ENCODE results near the gene NOTCH3. TPM values are rescaled to one million over a fixed set of nuclear protein-coding genes. Genes with fewer than 3 reads are reported as not detected.
A peak's percentile ranks its signal among the peaks of the same experiment; 100 is the strongest.

Gene NOTCH3
- total RNA-seq (under 1 TPM in 4 of 5 donors, not detected in 1; 0.16 to 0.85 (median 0.48) TPM), total RNA-seq (0 to 9.6 (median 0.11) reads per million in 29 experiments)
- total RNA-seq (2013), result 0.11 TPM

DNA sequence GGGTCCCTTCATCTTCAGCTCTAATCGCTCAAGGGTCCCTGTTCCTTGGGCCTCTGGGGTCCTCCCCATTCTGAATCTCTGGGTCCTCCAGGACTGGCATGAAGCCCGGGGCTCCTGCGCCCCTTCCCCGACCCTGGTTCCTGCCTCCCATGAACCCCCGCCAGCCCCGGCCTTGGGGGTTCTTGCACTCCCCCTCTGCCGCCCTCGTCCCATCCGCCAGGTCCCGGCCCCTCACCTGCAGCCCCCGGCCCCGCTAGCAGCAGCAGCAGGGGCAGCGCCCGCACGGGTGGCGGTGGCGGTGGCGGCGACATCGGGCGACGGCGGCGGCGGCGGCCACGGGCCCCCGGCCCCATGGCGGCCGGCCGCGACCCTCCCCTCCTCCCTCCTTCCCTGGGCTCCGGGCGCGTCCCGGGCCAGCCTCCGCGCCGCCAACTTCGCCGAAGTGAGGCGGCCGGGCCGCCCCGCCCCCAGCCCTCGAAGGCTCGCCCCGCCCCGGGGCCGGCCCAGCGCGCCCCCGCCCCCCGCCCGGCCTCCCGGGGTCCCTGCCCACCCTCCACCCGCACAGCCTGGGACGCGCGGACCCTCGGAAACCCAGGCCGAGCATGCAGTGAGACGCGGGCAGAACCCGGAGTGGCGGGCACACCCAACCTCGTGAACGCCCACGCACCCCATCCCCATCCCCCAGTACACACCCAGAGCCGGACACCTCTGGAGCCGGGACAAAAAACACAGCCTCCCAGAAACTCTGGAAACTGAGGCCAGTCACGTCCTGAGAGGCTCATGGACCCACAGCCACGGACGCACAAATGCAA is at the start of gene NOTCH3:
TSS of gene NOTCH3 (minus strand) at position 443 of the 812 bp plus-strand sequence. CDS start at position 353, 90 bp downstream.
- Mint-ChIP-seq H3K27me3 (peaks cover 38 to 62% of the 10 kb centered on the region in 2 donors), H3K4me3 (peak within 1 kb of the TSS; percentile 59 to 72 (median 62)), H3K4me1 (peaks cover 15 to 29% (median 15%) of the 10 kb centered on the region in 3 donors), H3K36me3 (no peaks in the 10 kb centered on the region), H3K27ac (peak within 1 kb of the TSS in 1 of 2 donors; percentile 19), H3K9me3 (no peaks in the 10 kb centered on the region)
- no peak for DNase-seq
- ChIA-PET POLR2A (no interaction called here), CTCF (no interaction called here)
- Histone ChIP-seq H3K4me3 (ENCODE audit: control insufficient read depth in 1 of 2, extremely low read depth in 1 of 2, low read length in 1 of 2) (peak within 1 kb of the TSS; percentile 10 to 75), H3K36me3 (ENCODE audit: control insufficient read depth in 2 of 2, extremely low read depth in 1 of 2, insufficient read depth in 1 of 2, low read length in 1 of 2) (no peaks in the 10 kb centered on the region), H3K9me3 (no peaks in the 10 kb centered on the region), H3K4me1 (ENCODE audit: control insufficient read depth in 1 of 2, extremely low read depth in 1 of 2, insufficient read depth in 2 of 2, low read length in 2 of 2) (peaks cover 0 to 16% of the 10 kb centered on the region in 2 experiments), H3K27me3 (replicated peaks in 1 of 2; ENCODE audit: control insufficient read depth in 2 of 2, extremely low read depth in 1 of 2, insufficient read depth in 2 of 2, low read length in 1 of 2) (peaks cover 0 to 68% of the 10 kb centered on the region in 2 experiments), H3K27ac (ENCODE audit: low read length) (no peak within 1 kb of the TSS)
- WGBS (ENCODE audit: insufficient coverage), result 5% methylated on average over 45 of the region's 74 CpGs
- ATAC-seq (replicated peaks in 1 of 4), result peak in 1 of 4 experiments; percentile 14

GRCh38 chr19:15250640-15250993 is 49.8 kb upstream of the NOTCH3 start:
- Mint-ChIP-seq H3K4me1 (peaks cover 0 to 8% (median 0%) of the 10 kb centered on the region in 3 donors), H3K27ac (no peak overlapping the region), H3K27me3 (no peaks in the 10 kb centered on the region), H3K4me3 (no peak overlapping the region), H3K36me3 (peaks cover 53% of the 10 kb centered on the region), H3K9me3 (no peaks in the 10 kb centered on the region)
- CTCF ChIA-PET, result no interaction called here
- Histone ChIP-seq H3K4me1 (ENCODE audit: control insufficient read depth in 1 of 2, extremely low read depth in 1 of 2, insufficient read depth in 2 of 2, low read length in 2 of 2) (peaks cover 0 to 3% of the 10 kb centered on the region in 2 experiments), H3K27me3 (replicated peaks in 1 of 2; ENCODE audit: control insufficient read depth in 2 of 2, extremely low read depth in 1 of 2, insufficient read depth in 2 of 2, low read length in 1 of 2) (no peaks in the 10 kb centered on the region), H3K4me3 (ENCODE audit: control insufficient read depth in 1 of 2, extremely low read depth in 1 of 2, low read length in 1 of 2) (no peak overlapping the region), H3K36me3 (ENCODE audit: control insufficient read depth in 2 of 2, extremely low read depth in 1 of 2, insufficient read depth in 1 of 2, low read length in 1 of 2) (peaks cover 49 to 96% of the 10 kb centered on the region in 2 donors), H3K9me3 (no peaks in the 10 kb centered on the region), H3K27ac (ENCODE audit: low read length) (no peak overlapping the region)
- WGBS (ENCODE audit: insufficient coverage), result 100% methylated on average over 1 of the region's 1 CpG
- ATAC-seq (replicated peaks in 1 of 4), result no peak
- POLR2A ChIA-PET, result no interaction called here
- no peak for DNase-seq

- H3K4me3 Mint-ChIP-seq, result no peak overlapping the region
- H3K27me3 Mint-ChIP-seq, result no peaks in the 10 kb centered on the region
- Histone ChIP-seq H3K36me3 (ENCODE audit: control insufficient read depth in 2 of 2, extremely low read depth in 1 of 2, insufficient read depth in 1 of 2, low read length in 1 of 2) (peaks cover 49 to 91% of the 10 kb centered on the region in 2 donors), H3K27ac (ENCODE audit: low read length) (no peak overlapping the region), H3K4me1 (ENCODE audit: control insufficient read depth in 1 of 2, extremely low read depth in 1 of 2, insufficient read depth in 2 of 2, low read length in 2 of 2) (peaks cover 0 to 3% of the 10 kb centered on the region in 2 experiments), H3K27me3 (replicated peaks in 1 of 2; ENCODE audit: control insufficient read depth in 2 of 2, extremely low read depth in 1 of 2, insufficient read depth in 2 of 2, low read length in 1 of 2) (no peaks in the 10 kb centered on the region), H3K9me3 (no peaks in the 10 kb centered on the region), H3K4me3 (ENCODE audit: control insufficient read depth in 1 of 2, extremely low read depth in 1 of 2, low read length in 1 of 2) (no peak overlapping the region)
- no peaks in the 10 kb centered on the region for H3K9me3 Mint-ChIP-seq
- ChIA-PET CTCF (interaction anchor here in 1 of 2 donors (0.5 to 0.6 kb wide), 2 partner anchors 74 to 134 kb away, joined by 3 to 16 read pairs; no protein-coding TSS in a partner anchor), POLR2A (no interaction called here)
- ATAC-seq (replicated peaks in 1 of 4) (no peak), DNase-seq (no peak)
- H3K27ac Mint-ChIP-seq, result no peak overlapping the region
- H3K4me1 Mint-ChIP-seq, result peaks cover 0 to 8% (median 0%) of the 10 kb centered on the region in 3 donors
- no CpG with 5 or more reads among the region's 15 CpGs for WGBS (ENCODE audit: insufficient coverage)
- peaks cover 51% of the 10 kb centered on the region for H3K36me3 Mint-ChIP-seq
Observed at GRCh38 chr19:15249972-15250639, 49.3 kb upstream of the NOTCH3 start.

GRCh38 chr19:15249528-15249874 is 48.7 kb upstream of the NOTCH3 start:
- no peaks in the 10 kb centered on the region for H3K9me3 Mint-ChIP-seq
- WGBS (ENCODE audit: insufficient coverage), result 92% methylated on average over 5 of the region's 6 CpGs
- no peak overlapping the region for H3K4me3 Mint-ChIP-seq
- Histone ChIP-seq H3K27ac (ENCODE audit: low read length) (no peak overlapping the region), H3K9me3 (no peaks in the 10 kb centered on the region), H3K36me3 (ENCODE audit: control insufficient read depth in 2 of 2, extremely low read depth in 1 of 2, insufficient read depth in 1 of 2, low read length in 1 of 2) (peaks cover 46 to 91% of the 10 kb centered on the region in 2 donors), H3K27me3 (replicated peaks in 1 of 2; ENCODE audit: control insufficient read depth in 2 of 2, extremely low read depth in 1 of 2, insufficient read depth in 2 of 2, low read length in 1 of 2) (no peaks in the 10 kb centered on the region), H3K4me3 (ENCODE audit: control insufficient read depth in 1 of 2, extremely low read depth in 1 of 2, low read length in 1 of 2) (no peak overlapping the region), H3K4me1 (ENCODE audit: control insufficient read depth in 1 of 2, extremely low read depth in 1 of 2, insufficient read depth in 2 of 2, low read length in 2 of 2) (peaks cover 0 to 3% of the 10 kb centered on the region in 2 experiments)
- ATAC-seq (replicated peaks in 1 of 4) (no peak), DNase-seq (no peak)
- no peak overlapping the region for H3K27ac Mint-ChIP-seq
- peaks cover 0 to 8% (median 0%) of the 10 kb centered on the region in 3 donors for H3K4me1 Mint-ChIP-seq
- H3K36me3 Mint-ChIP-seq, result peaks cover 53% of the 10 kb centered on the region
- no peaks in the 10 kb centered on the region for H3K27me3 Mint-ChIP-seq
- ChIA-PET POLR2A (no interaction called here), CTCF (interaction anchor here in 1 of 2 donors (0.6 kb wide), 1 partner anchor 134 kb away, joined by 3 read pairs; no protein-coding TSS in a partner anchor)

- H3K9me3 ChIP-seq, result no peaks in the 10 kb centered on the region
- Mint-ChIP-seq H3K9me3 (no peaks in the 10 kb centered on the region), H3K4me3 (no peak overlapping the region), H3K27me3 (no peaks in the 10 kb centered on the region), H3K4me1 (peaks cover 0 to 8% (median 0%) of the 10 kb centered on the region in 3 donors), H3K27ac (no peak overlapping the region), H3K36me3 (peaks cover 49% of the 10 kb centered on the region)
- H3K27ac ChIP-seq (ENCODE audit: low read length), result no peak overlapping the region
- H3K27me3 ChIP-seq (replicated peaks in 1 of 2; ENCODE audit: control insufficient read depth in 2 of 2, extremely low read depth in 1 of 2, insufficient read depth in 2 of 2, low read length in 1 of 2), result no peaks in the 10 kb centered on the region
- peaks cover 40 to 90% of the 10 kb centered on the region in 2 donors for H3K36me3 ChIP-seq (ENCODE audit: control insufficient read depth in 2 of 2, extremely low read depth in 1 of 2, insufficient read depth in 1 of 2, low read length in 1 of 2)
- CTCF ChIA-PET, result no interaction called here
- WGBS (ENCODE audit: insufficient coverage), result 93% methylated on average over 16 of the region's 19 CpGs
- POLR2A ChIA-PET, result no interaction called here
- no peak overlapping the region for H3K4me3 ChIP-seq (ENCODE audit: control insufficient read depth in 1 of 2, extremely low read depth in 1 of 2, low read length in 1 of 2)
- no peak for DNase-seq
- ATAC-seq (replicated peaks in 1 of 4), result no peak
- H3K4me1 ChIP-seq (ENCODE audit: control insufficient read depth in 1 of 2, extremely low read depth in 1 of 2, insufficient read depth in 2 of 2, low read length in 2 of 2), result peaks cover 0 to 3% of the 10 kb centered on the region in 2 experiments
Observed at GRCh38 chr19:15248648-15249527, 48.1 kb upstream of the NOTCH3 start.

DNA sequence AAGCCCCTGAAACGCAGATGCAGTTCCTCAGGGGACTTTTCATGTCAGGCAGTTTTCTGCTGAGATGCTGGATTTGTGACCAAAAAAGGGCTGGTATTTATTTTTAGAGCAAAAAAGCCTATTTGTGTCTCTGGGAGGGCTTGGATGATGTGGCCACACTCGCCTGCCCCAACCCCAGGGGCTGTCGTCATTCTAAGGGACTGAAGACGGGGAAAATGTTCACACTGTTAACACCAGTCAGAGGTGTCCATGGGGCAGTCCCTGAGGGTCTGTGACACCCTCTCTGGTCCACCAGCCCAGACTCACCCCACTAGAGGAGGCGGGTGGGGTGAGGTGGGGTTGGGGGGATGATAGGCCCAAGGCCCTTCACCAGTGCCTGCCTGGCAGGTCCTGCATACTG is 47.3 kb upstream of the NOTCH3 start:
- no peak overlapping the region for H3K4me3 Mint-ChIP-seq
- Histone ChIP-seq H3K36me3 (ENCODE audit: control insufficient read depth in 2 of 2, extremely low read depth in 1 of 2, insufficient read depth in 1 of 2, low read length in 1 of 2) (peaks cover 32 to 90% of the 10 kb centered on the region in 2 donors), H3K4me1 (ENCODE audit: control insufficient read depth in 1 of 2, extremely low read depth in 1 of 2, insufficient read depth in 2 of 2, low read length in 2 of 2) (peaks cover 0 to 3% of the 10 kb centered on the region in 2 experiments), H3K4me3 (ENCODE audit: control insufficient read depth in 1 of 2, extremely low read depth in 1 of 2, low read length in 1 of 2) (no peak overlapping the region), H3K9me3 (no peaks in the 10 kb centered on the region), H3K27me3 (replicated peaks in 1 of 2; ENCODE audit: control insufficient read depth in 2 of 2, extremely low read depth in 1 of 2, insufficient read depth in 2 of 2, low read length in 1 of 2) (no peaks in the 10 kb centered on the region), H3K27ac (ENCODE audit: low read length) (no peak overlapping the region)
- ChIA-PET POLR2A (no interaction called here), CTCF (no interaction called here)
- H3K27me3 Mint-ChIP-seq, result no peaks in the 10 kb centered on the region
- WGBS (ENCODE audit: insufficient coverage), result 87% methylated on average over 3 of the region's 5 CpGs
- H3K9me3 Mint-ChIP-seq, result no peaks in the 10 kb centered on the region
- no peak for DNase-seq
- no peak overlapping the region for H3K27ac Mint-ChIP-seq
- peaks cover 47% of the 10 kb centered on the region for H3K36me3 Mint-ChIP-seq
- H3K4me1 Mint-ChIP-seq, result peaks cover 0 to 8% (median 0%) of the 10 kb centered on the region in 3 donors
- no peak for ATAC-seq (replicated peaks in 1 of 4)
